Transverse colon (tissue), 4 donors: Measurements from ENCODE around the gene STAT3. TPM values are rescaled to one million over a fixed set of nuclear protein-coding genes. Genes with fewer than 3 reads are reported as not detected.

Experiments used
- DNase-seq: peaks from one replicate; pipeline ENCODE4 v3.0.0-alpha.2; 2019
- H3K27ac ChIP-seq, 4 donors: fragments of 200-600 bp; sonication (generic); 2 replicates each; pipeline ENCODE4 v1.5.1; 2016 to 2018; ENCODE audit warnings: inconsistent platforms in 4 of 4
- H3K27me3 ChIP-seq: fragments of 200-600 bp; sonication (generic); 2 replicates; pipeline ENCODE4 v1.5.1; 2017; ENCODE audit warnings: inconsistent platforms
- H3K36me3 ChIP-seq, 4 donors: fragments of 200-600 bp; sonication (generic); 2 replicates each; pipeline ENCODE4 v1.5.1; 2017 to 2019; ENCODE audit warnings: inconsistent platforms in 4 of 4
- H3K4me1 ChIP-seq, 4 donors: fragments of 200-600 bp; sonication (generic); 2 replicates each; pipeline ENCODE4 v1.5.1; 2017 to 2020; ENCODE audit warnings: inconsistent platforms in 4 of 4
- H3K4me3 ChIP-seq, 4 donors: fragments of 200-600 bp; sonication (generic); 1 replicate in 1 of 4; 2 replicates in 3 of 4; pipeline versions ENCODE4 v1.5.1 to v1.6.1; 2017 to 2019; ENCODE audit warnings: inconsistent platforms in 4 of 4
- H3K9me3 ChIP-seq, 2 donors: fragments of 200-600 bp; sonication (generic); 2 replicates each; pipeline ENCODE4 v1.5.1; 2017 to 2019; ENCODE audit warnings: inconsistent platforms in 2 of 2
- CTCF ChIP-seq, 5 experiments: fragments of 200-600 bp in 3 of 5; fragments of 450-650 bp in 2 of 5; sonication (generic) in 3 of 5; IDR thresholded peaks; 1 replicate in 2 of 5; 2 replicates in 3 of 5; pipeline ENCODE4 v1.5.1; 2016 to 2017; ENCODE audit warnings: antibody characterized with exemption in 5 of 5, inconsistent platforms in 3 of 5, mild to moderate bottlenecking in 2 of 5, moderate library complexity in 1 of 5
- EP300 ChIP-seq: sonication (generic); formaldehyde crosslinking; IDR thresholded peaks from one replicate; pipeline ENCODE4 v1.6.1; 2017; ENCODE audit warnings: antibody characterized with exemption, low read depth
- POLR2A ChIP-seq: fragments of 450-650 bp; IDR thresholded peaks from one replicate; pipeline ENCODE4 v1.6.1; 2016; ENCODE audit warnings: antibody characterized with exemption, mild to moderate bottlenecking, moderate library complexity
- POLR2AphosphoS5 ChIP-seq, 3 donors: sonication (generic); formaldehyde crosslinking; IDR thresholded peaks; one replicate each; pipeline ENCODE4 v1.6.1; 2016; ENCODE audit warnings: antibody characterized with exemption in 3 of 3
- WGBS, 2 donors: methylation state at CpG; one replicate each; pipeline ENCODE4 v1.1.5; 2018; ENCODE audit warnings: low coverage in 1 of 2; 5-methylcytosine and 5-hydroxymethylcytosine counted together
- in situ Hi-C, 4 donors: fragments of 200-750 bp; cut with MboI; loops; one replicate each; pipeline versions ENCODE4 v1.15.0 to v1.15.1; 2017; ENCODE audit warnings: low sequenced_read_pairs in 3 of 4, low pct_ligation_motif_present in 1 of 4, low pct_unique_long_range_greater_than_20kb in 1 of 4
- intact Hi-C: fragments of 100-400 bp; cut with DNase I; formaldehyde crosslinking; loops from one replicate; pipeline ENCODE4 v1.15.1; 2023; ENCODE audit warnings: low total_unique reads
- total RNA-seq, 4 donors: library from RNA; depleted of rRNA; stranded (reverse); fragments of >200 nt; gene quantifications; one replicate each; pipeline ENCODE4 v1.1.0, GENCODE V29; 2016

The STAT3 gene
- total RNA-seq, 4 donors from 2014 or later: 110 to 156 (median 130) TPM

- peak overlapping the region in 2 of 4 donors; percentile 57 to 71 for H3K4me3 ChIP-seq
- intact Hi-C loops: no loop called here
- H3K27me3 ChIP-seq: no peaks in the 10 kb centered on the region
- H3K4me1 ChIP-seq: peaks cover 7 to 38% (median 27%) of the 10 kb centered on the region in 4 donors
- in situ Hi-C loops: no loop called here
- DNase-seq: no peak
- TF ChIP-seq POLR2AphosphoS5 (IDR thresholded peaks at IDR 0.05): no peak
- TF ChIP-seq EP300: no peak
- TF ChIP-seq POLR2A: no peak
- TF ChIP-seq CTCF (IDR thresholded peaks at IDR 0.05): no peak
- 67 to 82% methylated on average over 2 to 9 of the region's 9 CpGs for WGBS, 2 donors
- H3K9me3 ChIP-seq: no peaks in the 10 kb centered on the region
- H3K36me3 ChIP-seq: peaks cover 0 to under 1% (median 0%) of the 10 kb centered on the region in 4 donors
- H3K27ac ChIP-seq: peak overlapping the region; percentile 85 to 89 (median 88)
Observed at GRCh38 chr17:42289611-42290181, 98.5 kb downstream of the STAT3 start.

GRCh38 chr17:42288803-42289610 is 99.2 kb downstream of the STAT3 start:
- no peak for TF ChIP-seq CTCF (IDR thresholded peaks at IDR 0.05)
- TF ChIP-seq EP300: no peak
- no peak for TF ChIP-seq POLR2A
- TF ChIP-seq POLR2AphosphoS5 (IDR thresholded peaks at IDR 0.05): no peak
- peaks cover 7 to 38% (median 27%) of the 10 kb centered on the region in 4 donors for H3K4me1 ChIP-seq
- peak overlapping the region; percentile 85 to 89 (median 88) for H3K27ac ChIP-seq
- in situ Hi-C loops: no loop called here
- 0 to 21% methylated on average over 1 to 33 of the region's 44 CpGs for WGBS, 2 donors
- H3K9me3 ChIP-seq: no peaks in the 10 kb centered on the region
- intact Hi-C loops: no loop called here
- peak; percentile 68 for DNase-seq
- H3K4me3 ChIP-seq: peak overlapping the region; percentile 31 to 71 (median 48)
- H3K27me3 ChIP-seq: no peaks in the 10 kb centered on the region
- no peaks in the 10 kb centered on the region for H3K36me3 ChIP-seq

GRCh38 chr17:42287977-42288802 is 100.1 kb downstream of the STAT3 start, which contains the start of gene STAT5A:
TSS of gene STAT5A (plus strand) at chr17:42288498. CDS start at chr17:42289412, 914 bp downstream.
- peak; percentile 92 for DNase-seq
- in situ Hi-C loops: no loop called here
- Histone ChIP-seq H3K36me3 (no peaks in the 10 kb centered on the region), H3K4me1 (peaks cover 7 to 38% (median 27%) of the 10 kb centered on the region in 4 donors), H3K27ac (peak within 1 kb of the TSS; percentile 85 to 89 (median 88)), H3K4me3 (peak within 1 kb of the TSS; percentile 31 to 71 (median 48)), H3K27me3 (no peaks in the 10 kb centered on the region), H3K9me3 (no peaks in the 10 kb centered on the region)
- WGBS, 2 donors: 0 to 12% methylated on average over 1 to 21 of the region's 88 CpGs
- intact Hi-C loops: no loop called here
- TF ChIP-seq EP300 (no peak), POLR2AphosphoS5 (IDR thresholded peaks at IDR 0.05) (peak; percentile 76 to 94 (median 86)), POLR2A (peak; percentile 67), CTCF (IDR thresholded peaks at IDR 0.05) (no peak)
